ENCODE measurements around the gene SUPT6H.

- TF ChIP-seq EZH2 (IDR thresholded peaks at IDR 0.05; ENCODE audit: insufficient read depth, poor library complexity, severe bottlenecking) (no peak), EZH2phosphoT487 (IDR thresholded peaks at IDR 0.05; ENCODE audit: insufficient read depth, low read depth) (no peak)
Observed at GRCh38 chr17:28724500-28725165, 62.6 kb downstream of the SUPT6H start.
